ENCODE results near the gene DCTD. TPM values are rescaled to one million over a fixed set of nuclear protein-coding genes. Genes with fewer than 3 reads are reported as not detected.

Gene DCTD
- total RNA-seq, 1 donor, result 91.2 TPM

- TF ChIP-seq CTCF (IDR thresholded peaks at IDR 0.05; ENCODE audit: insufficient read depth, low read length), result no peak
- H3K4me3 ChIP-seq (ENCODE audit: low read depth, low read length), result no peak overlapping the region
- no peak for DNase-seq (ENCODE audit: low read depth)
Observed at GRCh38 chr4:182895791-182896292, 21.3 kb downstream of the DCTD start.

GRCh38 chr4:182894681-182895275 lies 22.4 kb downstream of the DCTD start:
- no peak for DNase-seq (ENCODE audit: low read depth)
- TF ChIP-seq CTCF (IDR thresholded peaks at IDR 0.05; ENCODE audit: insufficient read depth, low read length), result no peak
- no peak overlapping the region for H3K4me3 ChIP-seq (ENCODE audit: low read depth, low read length)

GRCh38 chr4:182893474-182894080 lies 23.6 kb downstream of the DCTD start:
- no peak for TF ChIP-seq CTCF (IDR thresholded peaks at IDR 0.05; ENCODE audit: insufficient read depth, low read length)
- H3K4me3 ChIP-seq (ENCODE audit: low read depth, low read length), result no peak overlapping the region

GRCh38 chr4:182893047-182893446 lies 24.1 kb downstream of the DCTD start:
- no peak for TF ChIP-seq CTCF (IDR thresholded peaks at IDR 0.05; ENCODE audit: insufficient read depth, low read length)
- no peak overlapping the region for H3K4me3 ChIP-seq (ENCODE audit: low read depth, low read length)

More at GRCh38 chr4:182893474-182894080, 23.6 kb downstream of the DCTD start:
- no peak for DNase-seq (ENCODE audit: low read depth)

GRCh38 chr4:182890202-182890601 lies 27.0 kb downstream of the DCTD start:
- no peak overlapping the region for H3K4me3 ChIP-seq (ENCODE audit: low read depth, low read length)
- TF ChIP-seq CTCF (IDR thresholded peaks at IDR 0.05; ENCODE audit: insufficient read depth, low read length), result no peak
- DNase-seq (ENCODE audit: low read depth), result no peak

More at GRCh38 chr4:182893047-182893446, 24.1 kb downstream of the DCTD start:
- no peak for DNase-seq (ENCODE audit: low read depth)

GRCh38 chr4:182888891-182889290 lies 28.3 kb downstream of the DCTD start:
- no peak for DNase-seq (ENCODE audit: low read depth)
- no peak overlapping the region for H3K4me3 ChIP-seq (ENCODE audit: low read depth, low read length)
- no peak for TF ChIP-seq CTCF (IDR thresholded peaks at IDR 0.05; ENCODE audit: insufficient read depth, low read length)

Data from fibroblast of the aortic adventitia (primary cell).